ENCODE results near the gene AFF3.

DNA sequence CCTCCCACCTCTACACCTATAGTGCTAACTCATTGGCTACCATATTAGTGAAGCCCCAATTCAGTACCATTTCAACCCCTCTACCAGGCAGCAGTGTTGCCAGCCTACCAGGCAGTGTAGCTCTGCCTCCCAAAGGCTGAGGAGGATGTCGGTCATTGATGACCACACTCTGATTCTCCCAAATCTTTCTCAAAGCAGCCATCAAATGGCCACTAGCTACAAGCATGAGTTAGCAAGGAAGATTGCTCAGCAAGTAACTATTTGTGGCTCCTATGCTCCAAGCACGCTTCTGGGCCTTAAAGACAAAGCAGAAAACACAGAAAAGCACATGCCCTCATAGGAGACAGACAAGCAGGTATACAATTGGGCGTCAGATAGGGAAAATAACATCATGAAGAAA lies 42.7 kb upstream of the AFF3 start:
- TF ChIP-seq, protein P1, sequence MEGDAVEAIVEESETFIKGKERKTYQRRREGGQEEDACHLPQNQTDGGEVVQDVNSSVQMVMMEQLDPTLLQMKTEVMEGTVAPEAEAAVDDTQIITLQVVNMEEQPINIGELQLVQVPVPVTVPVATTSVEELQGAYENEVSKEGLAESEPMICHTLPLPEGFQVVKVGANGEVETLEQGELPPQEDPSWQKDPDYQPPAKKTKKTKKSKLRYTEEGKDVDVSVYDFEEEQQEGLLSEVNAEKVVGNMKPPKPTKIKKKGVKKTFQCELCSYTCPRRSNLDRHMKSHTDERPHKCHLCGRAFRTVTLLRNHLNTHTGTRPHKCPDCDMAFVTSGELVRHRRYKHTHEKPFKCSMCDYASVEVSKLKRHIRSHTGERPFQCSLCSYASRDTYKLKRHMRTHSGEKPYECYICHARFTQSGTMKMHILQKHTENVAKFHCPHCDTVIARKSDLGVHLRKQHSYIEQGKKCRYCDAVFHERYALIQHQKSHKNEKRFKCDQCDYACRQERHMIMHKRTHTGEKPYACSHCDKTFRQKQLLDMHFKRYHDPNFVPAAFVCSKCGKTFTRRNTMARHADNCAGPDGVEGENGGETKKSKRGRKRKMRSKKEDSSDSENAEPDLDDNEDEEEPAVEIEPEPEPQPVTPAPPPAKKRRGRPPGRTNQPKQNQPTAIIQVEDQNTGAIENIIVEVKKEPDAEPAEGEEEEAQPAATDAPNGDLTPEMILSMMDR (IDR thresholded peaks at IDR 0.05), result no peak
- TF ChIP-seq POLR2A (IDR thresholded peaks at IDR 0.05) (no peak), POLR2AphosphoS5 (IDR thresholded peaks at IDR 0.05) (no peak)
